ENCODE measurements around the gene RGPD3.
"Not testable (repeated sequence)": the region's sequence is repeated elsewhere in the genome, so short reads cannot be mapped to it uniquely, and the experiment has no call there.

GRCh38 chr2:106489701-106490100 lies 21.5 kb upstream of the RGPD3 start:
- not testable (repeated sequence) for TF ChIP-seq CTCF (IDR thresholded peaks at IDR 0.05; ENCODE audit: insufficient read depth, low read length); POLR2AphosphoS5 (IDR thresholded peaks at IDR 0.05; ENCODE audit: low read depth); REST (IDR thresholded peaks at IDR 0.05; ENCODE audit: insufficient replicate concordance, low read depth)

Measured in HL-60 (cell line).